Keratinocyte (primary cell): ENCODE data around the gene KCNMA1. TPM values are rescaled to one million over a fixed set of nuclear protein-coding genes. Genes with fewer than 3 reads are reported as not detected.
A peak's percentile ranks its signal among the peaks of the same experiment; 100 is the strongest.

Experiments
- DNase-seq: peaks from one replicate; pipeline ENCODE4 v3.0.0-alpha.2; 2011; ENCODE audit warnings: low read depth, missing footprints, low spot score
- FAIRE-seq: peaks from 2 replicates; lab custom pipeline; 2011; peaks lifted over from hg19 to GRCh38; lab: Jason Lieb, UNC
- H2AFZ ChIP-seq: 2 replicates; pipeline ENCODE4 v1.6.0; 2012; ENCODE audit warnings: low read length, control low read depth, inconsistent platforms; ENCODE audit not compliant: control insufficient read depth
- H3K27ac ChIP-seq: 2 replicates; pipeline ENCODE4 v1.5.1; 2011; ENCODE audit warnings: low read length; ENCODE audit not compliant: control insufficient read depth, insufficient read depth
- H3K27me3 ChIP-seq: 3 replicates; pipeline ENCODE4 v1.6.0; 2011; ENCODE audit warnings: low read length; ENCODE audit not compliant: control insufficient read depth, insufficient read depth; ENCODE audit errors: extremely low read depth
- H3K36me3 ChIP-seq, 2 experiments: 2 replicates in 1 of 2; 3 replicates in 1 of 2; pipeline ENCODE4 v1.5.1; 2011; ENCODE audit warnings: low read length in 2 of 2, mild to moderate bottlenecking in 1 of 2; ENCODE audit not compliant: control insufficient read depth in 2 of 2, insufficient read depth in 2 of 2; ENCODE audit errors: extremely low read depth in 1 of 2
- H3K4me1 ChIP-seq: 3 replicates; pipeline ENCODE4 v1.5.1; 2011; ENCODE audit warnings: low read length; ENCODE audit not compliant: control insufficient read depth, insufficient read depth; ENCODE audit errors: extremely low read depth
- H3K4me2 ChIP-seq: 3 replicates; pipeline ENCODE4 v1.6.0; 2011; ENCODE audit warnings: low read depth, low read length; ENCODE audit not compliant: control insufficient read depth, insufficient read depth; ENCODE audit errors: extremely low read depth
- H3K4me3 ChIP-seq, 3 experiments: fragments of 200-600 bp in 1 of 3; sonication (generic) in 1 of 3; 2 replicates in 2 of 3; 3 replicates in 1 of 3; pipeline ENCODE4 v1.5.1; 2011 to 2016; ENCODE audit warnings: low read length in 3 of 3, mild to moderate bottlenecking in 3 of 3, control low read depth in 2 of 3, inconsistent platforms in 1 of 3, low read depth in 1 of 3, mixed read lengths in 1 of 3, mixed run types in 1 of 3, moderate library complexity in 1 of 3; ENCODE audit not compliant: control insufficient read depth in 2 of 3, insufficient read depth in 2 of 3; ENCODE audit errors: extremely low read depth in 1 of 3
- H3K79me2 ChIP-seq: 2 replicates; pipeline ENCODE4 v1.6.0; 2012; ENCODE audit warnings: low read length; ENCODE audit not compliant: control insufficient read depth, insufficient read depth
- H3K9ac ChIP-seq: 3 replicates; pipeline ENCODE4 v1.6.0; 2011; ENCODE audit warnings: low read length; ENCODE audit not compliant: control insufficient read depth, insufficient read depth; ENCODE audit errors: extremely low read depth
- H3K9me1 ChIP-seq: 3 replicates; pipeline ENCODE4 v1.6.0; 2011; ENCODE audit warnings: low read length; ENCODE audit not compliant: control insufficient read depth, insufficient read depth; ENCODE audit errors: extremely low read depth
- H3K9me3 ChIP-seq: 2 replicates; pipeline ENCODE4 v1.5.1; 2012; ENCODE audit warnings: low read depth, low read length; ENCODE audit not compliant: control insufficient read depth
- H4K20me1 ChIP-seq: 3 replicates; pipeline ENCODE4 v1.6.0; 2011; ENCODE audit warnings: low read length; ENCODE audit not compliant: control insufficient read depth, insufficient read depth; ENCODE audit errors: extremely low read depth
- EZH2 ChIP-seq: IDR thresholded peaks from one replicate; pipeline ENCODE4 v1.6.1; 2012; ENCODE audit warnings: inconsistent platforms, mild to moderate bottlenecking, low read length, moderate library complexity
- dilution Hi-C: fragments of 300-500 bp; cut with MboI; formaldehyde crosslinking; loops from one replicate; pipeline ENCODE4 v1.7.0; 2020; ENCODE audit warnings: low sequenced_read_pairs; ENCODE audit not compliant: extremely low pct_ligation_motif_present
- polyA plus RNA-seq, 5 experiments: library from polyadenylated mRNA; depleted of rRNA in 3 of 5; stranded (reverse) in 3 of 5; stranded (forward) in 1 of 5; unstranded in 1 of 5; fragments of >200 nt; gene quantifications; 1 replicate in 1 of 5; 2 replicates in 3 of 5; 3 replicates in 1 of 5; pipeline versions ENCODE4 v1.2.1 to v1.2.3, GENCODE V29; 2011 to 2012; ENCODE audit warnings: missing spikeins in 2 of 5, low read depth in 1 of 5, low replicate concordance in 1 of 5
- TF ChIP-seq, protein P1 (sequence below), 3 experiments: IDR thresholded peaks in 1 of 3; conservative IDR thresholded peaks in 1 of 3; optimal IDR thresholded peaks in 1 of 3; 2 replicates in 2 of 3; 3 replicates in 1 of 3; pipeline versions ENCODE3 to v1.5.1; 2011; ENCODE audit warnings: low read length in 3 of 3, mild to moderate bottlenecking in 3 of 3, moderate library complexity in 2 of 3, control low read depth in 1 of 3, inconsistent platforms in 1 of 3; ENCODE audit not compliant: insufficient read depth in 2 of 3; ENCODE audit errors: extremely low read depth in 1 of 3

Gene KCNMA1
- polyA plus RNA-seq, 1 donor (not counting 4 experiments of a cell fraction or from before 2014, with no cell fraction given) = 6.3 TPM

DNA sequence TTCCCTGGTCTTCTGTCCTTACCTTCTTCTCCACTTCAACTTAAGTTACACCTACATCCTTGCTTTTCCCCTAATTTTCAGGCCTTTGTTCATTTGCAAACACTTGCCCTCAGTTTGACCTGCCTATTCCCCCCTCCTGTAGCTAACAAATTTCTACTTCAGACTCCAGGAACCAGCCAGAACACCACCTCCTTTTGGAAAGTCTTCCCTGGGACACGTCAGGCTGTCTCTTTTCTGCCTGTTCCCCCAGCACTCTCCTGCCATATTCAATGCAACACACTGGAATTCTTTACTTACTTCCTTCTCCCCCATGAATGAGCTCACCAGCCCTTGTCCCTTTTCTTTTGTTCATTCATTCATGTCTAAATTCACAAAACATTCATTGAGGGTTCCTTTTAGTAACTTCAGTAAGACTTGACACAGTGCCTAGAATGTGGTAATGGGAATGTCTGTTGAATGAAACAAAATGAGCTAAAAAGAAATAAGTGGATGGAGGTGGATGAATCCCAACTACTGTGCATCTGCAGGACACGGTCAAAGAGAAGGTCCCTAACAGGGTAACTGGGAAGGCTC lies 478.0 kb downstream of the KCNMA1 start:
- Histone ChIP-seq H3K27me3 (no peaks in the 10 kb centered on the region), H3K9me1 (no peaks in the 10 kb centered on the region), H3K4me2 (peak overlapping the region; percentile 48), H3K79me2 (no peaks in the 10 kb centered on the region), H3K9me3 (no peaks in the 10 kb centered on the region), H3K9ac (peak overlapping the region; percentile 37), H4K20me1 (no peaks in the 10 kb centered on the region), H3K4me3 (no peak overlapping the region), H3K27ac (peak overlapping the region; percentile 82), H3K4me1 (peaks cover 49% of the 10 kb centered on the region), H3K36me3 (no peaks in the 10 kb centered on the region), H2AFZ (no peak overlapping the region)
- FAIRE-seq (no peak), DNase-seq (no peak)
- dilution Hi-C loops = no loop called here
- no peak for TF ChIP-seq EZH2
- TF ChIP-seq, protein P1, sequence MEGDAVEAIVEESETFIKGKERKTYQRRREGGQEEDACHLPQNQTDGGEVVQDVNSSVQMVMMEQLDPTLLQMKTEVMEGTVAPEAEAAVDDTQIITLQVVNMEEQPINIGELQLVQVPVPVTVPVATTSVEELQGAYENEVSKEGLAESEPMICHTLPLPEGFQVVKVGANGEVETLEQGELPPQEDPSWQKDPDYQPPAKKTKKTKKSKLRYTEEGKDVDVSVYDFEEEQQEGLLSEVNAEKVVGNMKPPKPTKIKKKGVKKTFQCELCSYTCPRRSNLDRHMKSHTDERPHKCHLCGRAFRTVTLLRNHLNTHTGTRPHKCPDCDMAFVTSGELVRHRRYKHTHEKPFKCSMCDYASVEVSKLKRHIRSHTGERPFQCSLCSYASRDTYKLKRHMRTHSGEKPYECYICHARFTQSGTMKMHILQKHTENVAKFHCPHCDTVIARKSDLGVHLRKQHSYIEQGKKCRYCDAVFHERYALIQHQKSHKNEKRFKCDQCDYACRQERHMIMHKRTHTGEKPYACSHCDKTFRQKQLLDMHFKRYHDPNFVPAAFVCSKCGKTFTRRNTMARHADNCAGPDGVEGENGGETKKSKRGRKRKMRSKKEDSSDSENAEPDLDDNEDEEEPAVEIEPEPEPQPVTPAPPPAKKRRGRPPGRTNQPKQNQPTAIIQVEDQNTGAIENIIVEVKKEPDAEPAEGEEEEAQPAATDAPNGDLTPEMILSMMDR (optimal IDR thresholded peaks at IDR 0.05 in 1 of 3, IDR thresholded peaks at IDR 0.05 in 1 of 3, conservative IDR thresholded peaks at IDR 0.05 in 1 of 3; ENCODE audit: extremely low read depth in 1 of 3, insufficient read depth in 2 of 3, low read length in 3 of 3) = no peak

GRCh38 chr10:77158666-77159065 lies 478.9 kb downstream of the KCNMA1 start:
- no peak for FAIRE-seq
- Histone ChIP-seq H3K9me3 (no peaks in the 10 kb centered on the region), H3K9ac (no peak overlapping the region), H3K27me3 (no peaks in the 10 kb centered on the region), H3K36me3 (no peaks in the 10 kb centered on the region), H3K9me1 (no peaks in the 10 kb centered on the region), H3K27ac (no peak overlapping the region), H3K4me1 (peaks cover 47% of the 10 kb centered on the region), H4K20me1 (no peaks in the 10 kb centered on the region), H3K4me3 (no peak overlapping the region), H2AFZ (no peak overlapping the region), H3K79me2 (no peaks in the 10 kb centered on the region), H3K4me2 (no peak overlapping the region)
- no peak for DNase-seq
- TF ChIP-seq, protein P1 (optimal IDR thresholded peaks at IDR 0.05 in 1 of 3, IDR thresholded peaks at IDR 0.05 in 1 of 3, conservative IDR thresholded peaks at IDR 0.05 in 1 of 3; ENCODE audit: extremely low read depth in 1 of 3, insufficient read depth in 2 of 3, low read length in 3 of 3) = no peak
- no peak for TF ChIP-seq EZH2
- dilution Hi-C loops = no loop called here
